ENCODE results near the gene PEAK1. TPM values are rescaled to one million over a fixed set of nuclear protein-coding genes. Genes with fewer than 3 reads are reported as not detected.

The PEAK1 gene
- total RNA-seq, 1 experiment from 2014 or later = 58.7 TPM

GRCh38 chr15:77369168-77369567 is 50.7 kb downstream of the PEAK1 start:
- no peaks in the 10 kb centered on the region for H3K27me3 ChIP-seq (ENCODE audit: control insufficient read depth, insufficient read depth, low read length)
- no peaks in the 10 kb centered on the region for H3K36me3 ChIP-seq (ENCODE audit: control insufficient read depth, insufficient read depth, low read length)
- H3K4me1 ChIP-seq (ENCODE audit: control insufficient read depth, insufficient read depth, low read length) = 0 out of 2 replicates have a peak, but pooled peaks cover 3% of the 10 kb centered on the region
- ATAC-seq (no peak), DNase-seq (ENCODE audit: low read depth, low spot score) (no peak)
- no peak overlapping the region for H3K4me3 ChIP-seq (ENCODE audit: low read depth in 2 of 2, low read length in 2 of 2)
- intact Hi-C loops (cut with micrococcal nuclease; ENCODE audit: unreplicated experiment) = no loop called here
- ChIA-PET POLR2A (interaction anchor here (0.6 kb wide), 1 partner anchor 19 kb away, joined by 3 read pairs; no protein-coding TSS in a partner anchor), CTCF (no interaction called here)
- in situ Hi-C loops (cut with HindIII; ENCODE audit: low pct_unique_long_range_greater_than_20kb, low sequenced_read_pairs) = no loop called here
- H3K9me3 ChIP-seq (ENCODE audit: control insufficient read depth, insufficient read depth, low read depth, low read length) = no peaks in the 10 kb centered on the region
- TF ChIP-seq CTCF (IDR thresholded peaks at IDR 0.05) (no peak), TCF7L2 (IDR thresholded peaks at IDR 0.05; ENCODE audit: low read depth, low read length) (no peak), REST (IDR thresholded peaks at IDR 0.05; ENCODE audit: insufficient read depth in 1 of 2, low read depth in 2 of 2, low read length in 1 of 2) (no peak), SIN3A (IDR thresholded peaks at IDR 0.05; ENCODE audit: borderline replicate concordance, insufficient read depth, low read depth, low read length) (no peak), POLR2AphosphoS5 (IDR thresholded peaks at IDR 0.05; ENCODE audit: low read depth, low read length) (no peak)
- no peak overlapping the region for H3K27ac ChIP-seq (ENCODE audit: low read length)
- BruUV-seq (replicated peaks) = no TSS peak

- H3K36me3 ChIP-seq (ENCODE audit: control insufficient read depth, insufficient read depth, low read length) = no peaks in the 10 kb centered on the region
- CTCF ChIA-PET = no interaction called here
- TF ChIP-seq SIN3A (IDR thresholded peaks at IDR 0.05; ENCODE audit: borderline replicate concordance, insufficient read depth, low read depth, low read length) (no peak), TCF7L2 (IDR thresholded peaks at IDR 0.05; ENCODE audit: low read depth, low read length) (no peak), CTCF (IDR thresholded peaks at IDR 0.05) (no peak), POLR2AphosphoS5 (IDR thresholded peaks at IDR 0.05; ENCODE audit: low read depth, low read length) (no peak), REST (IDR thresholded peaks at IDR 0.05; ENCODE audit: insufficient read depth in 1 of 2, low read depth in 2 of 2, low read length in 1 of 2) (no peak)
- H3K4me3 ChIP-seq (ENCODE audit: low read depth in 2 of 2, low read length in 2 of 2) = no peak overlapping the region
- in situ Hi-C loops (cut with HindIII; ENCODE audit: low pct_unique_long_range_greater_than_20kb, low sequenced_read_pairs) = no loop called here
- no TSS peak for BruUV-seq (replicated peaks)
- no peaks in the 10 kb centered on the region for H3K9me3 ChIP-seq (ENCODE audit: control insufficient read depth, insufficient read depth, low read depth, low read length)
- no peak for DNase-seq (ENCODE audit: low read depth, low spot score)
- H3K27me3 ChIP-seq (ENCODE audit: control insufficient read depth, insufficient read depth, low read length) = no peaks in the 10 kb centered on the region
- no peak for ATAC-seq
- H3K4me1 ChIP-seq (ENCODE audit: control insufficient read depth, insufficient read depth, low read length) = 0 out of 2 replicates have a peak, but pooled peaks cover 3% of the 10 kb centered on the region
- intact Hi-C loops (cut with micrococcal nuclease; ENCODE audit: unreplicated experiment) = no loop called here
- no peak overlapping the region for H3K27ac ChIP-seq (ENCODE audit: low read length)
- POLR2A ChIA-PET = no interaction called here
Measured at GRCh38 chr15:77367631-77368030, 52.3 kb downstream of the PEAK1 start.
